ENCODE measurements around the gene CHRNG.

CHRNG gene

DNA sequence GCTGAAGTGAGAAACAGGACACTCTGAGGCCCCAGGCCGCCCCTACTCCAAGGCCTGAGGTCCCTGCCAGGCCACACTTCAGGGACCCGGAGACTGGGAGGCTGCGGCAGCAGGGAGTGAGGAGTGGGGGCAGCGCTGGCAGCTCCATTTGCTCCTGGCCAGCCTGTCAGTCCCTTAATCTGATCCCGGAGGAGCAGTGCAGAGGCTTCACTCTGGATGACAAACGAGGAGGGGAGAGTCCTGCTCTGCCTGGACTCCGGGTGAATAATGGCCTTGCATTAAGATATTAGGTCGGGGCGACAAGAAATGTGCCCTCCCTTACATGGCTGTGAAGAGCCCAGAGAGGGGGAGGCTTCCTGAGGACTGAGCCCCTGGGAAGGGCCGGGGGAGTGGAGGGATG, 33.6 kb upstream of the CHRNG start:
- H3K4me3 ChIP-seq (ENCODE audit: low read depth, low read length): no peak overlapping the region
- DNase-seq (ENCODE audit: low read depth, low spot score): no peak
- TF ChIP-seq, protein P1, sequence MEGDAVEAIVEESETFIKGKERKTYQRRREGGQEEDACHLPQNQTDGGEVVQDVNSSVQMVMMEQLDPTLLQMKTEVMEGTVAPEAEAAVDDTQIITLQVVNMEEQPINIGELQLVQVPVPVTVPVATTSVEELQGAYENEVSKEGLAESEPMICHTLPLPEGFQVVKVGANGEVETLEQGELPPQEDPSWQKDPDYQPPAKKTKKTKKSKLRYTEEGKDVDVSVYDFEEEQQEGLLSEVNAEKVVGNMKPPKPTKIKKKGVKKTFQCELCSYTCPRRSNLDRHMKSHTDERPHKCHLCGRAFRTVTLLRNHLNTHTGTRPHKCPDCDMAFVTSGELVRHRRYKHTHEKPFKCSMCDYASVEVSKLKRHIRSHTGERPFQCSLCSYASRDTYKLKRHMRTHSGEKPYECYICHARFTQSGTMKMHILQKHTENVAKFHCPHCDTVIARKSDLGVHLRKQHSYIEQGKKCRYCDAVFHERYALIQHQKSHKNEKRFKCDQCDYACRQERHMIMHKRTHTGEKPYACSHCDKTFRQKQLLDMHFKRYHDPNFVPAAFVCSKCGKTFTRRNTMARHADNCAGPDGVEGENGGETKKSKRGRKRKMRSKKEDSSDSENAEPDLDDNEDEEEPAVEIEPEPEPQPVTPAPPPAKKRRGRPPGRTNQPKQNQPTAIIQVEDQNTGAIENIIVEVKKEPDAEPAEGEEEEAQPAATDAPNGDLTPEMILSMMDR (IDR thresholded peaks at IDR 0.05; ENCODE audit: insufficient read depth, low read length, missing control alignments): no peak
- ChIA-PET CTCF (no interaction called here), POLR2A (no interaction called here)

GRCh38 chr2:232506709-232507108, 32.8 kb upstream of the CHRNG start:
- no peak overlapping the region for H3K4me3 ChIP-seq (ENCODE audit: low read depth, low read length)
- no peak for DNase-seq (ENCODE audit: low read depth, low spot score)
- TF ChIP-seq, protein P1 (IDR thresholded peaks at IDR 0.05; ENCODE audit: insufficient read depth, low read length, missing control alignments): no peak
- ChIA-PET CTCF (no interaction called here), POLR2A (no interaction called here)

- CTCF ChIA-PET: interaction anchor here (0.7 to 1.0 kb wide), 2 partner anchors 11 to 23 kb away, joined by 3 to 4 read pairs; no protein-coding TSS in a partner anchor
These were observed 31.2 kb upstream of the CHRNG start for GRCh38 chr2:232508251-232508650.

GRCh38 chr2:232511336-232511890, 28.1 kb upstream of the CHRNG start:
- H3K4me3 ChIP-seq (ENCODE audit: low read depth, low read length): no peak overlapping the region
- ChIA-PET CTCF (interaction anchor here (4.6 kb wide), 1 partner anchor 11 kb away, joined by 41 read pairs; the partner anchor contains the start of gene PRSS56), POLR2A (no interaction called here)
- TF ChIP-seq, protein P1 (IDR thresholded peaks at IDR 0.05; ENCODE audit: insufficient read depth, low read length, missing control alignments): no peak
- DNase-seq (ENCODE audit: low read depth, low spot score): no peak

More at GRCh38 chr2:232508251-232508650, 31.2 kb upstream of the CHRNG start:
- POLR2A ChIA-PET: no interaction called here
- no peak for DNase-seq (ENCODE audit: low read depth, low spot score)
- TF ChIP-seq, protein P1 (IDR thresholded peaks at IDR 0.05; ENCODE audit: insufficient read depth, low read length, missing control alignments): no peak
- no peak overlapping the region for H3K4me3 ChIP-seq (ENCODE audit: low read depth, low read length)

DNA sequence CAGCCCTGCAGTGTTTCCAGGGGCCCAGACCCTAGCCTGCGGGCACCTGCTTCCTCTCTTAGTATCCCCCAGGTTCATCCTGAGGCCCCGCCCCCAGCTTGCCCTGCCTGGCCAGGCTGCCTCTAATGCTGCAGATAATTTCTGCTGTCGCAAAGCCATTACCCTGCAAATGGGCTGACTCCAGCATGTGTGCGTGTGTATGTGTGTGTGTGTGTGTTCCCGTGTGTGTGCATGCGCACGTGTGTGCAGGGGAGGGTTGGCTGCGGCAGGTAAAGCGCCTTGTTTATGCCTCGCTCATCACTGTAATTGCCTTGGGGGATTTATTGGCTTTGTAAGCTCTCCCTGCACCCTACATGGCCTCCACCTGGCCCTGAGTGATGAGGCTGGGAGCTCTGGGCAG, 26.9 kb upstream of the CHRNG start:
- POLR2A ChIA-PET: no interaction called here
- CTCF ChIA-PET: interaction anchor here (1.0 to 4.6 kb wide), 2 partner anchors 9 to 21 kb away, joined by 3 to 41 read pairs; partner anchors contain the start of gene PRSS56
- H3K4me3 ChIP-seq (ENCODE audit: low read depth, low read length): no peak overlapping the region
- TF ChIP-seq, protein P1 (IDR thresholded peaks at IDR 0.05; ENCODE audit: insufficient read depth, low read length, missing control alignments): no peak
- no peak for DNase-seq (ENCODE audit: low read depth, low spot score)

DNA sequence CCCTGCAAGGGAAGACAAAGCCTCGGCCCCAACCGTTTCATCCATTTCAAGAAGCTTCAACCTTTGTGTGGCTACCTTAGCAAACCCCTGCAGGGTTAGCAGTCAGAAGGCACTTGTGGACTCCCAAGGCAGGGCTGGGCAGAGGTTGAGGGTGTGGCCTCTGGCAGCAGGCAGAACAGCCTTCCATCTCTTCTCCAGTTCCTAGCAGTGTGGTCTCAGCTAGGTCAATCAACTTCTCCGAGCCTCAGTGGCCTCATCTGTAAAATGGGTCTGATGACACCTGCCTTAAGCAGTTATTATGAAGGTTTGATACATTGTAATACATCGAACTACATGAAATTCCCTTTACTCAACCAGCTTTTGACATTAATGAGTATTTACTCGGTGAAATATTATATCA, 26.1 kb upstream of the CHRNG start:
- TF ChIP-seq, protein P1 (IDR thresholded peaks at IDR 0.05; ENCODE audit: insufficient read depth, low read length, missing control alignments): no peak
- no peak for DNase-seq (ENCODE audit: low read depth, low spot score)
- no peak overlapping the region for H3K4me3 ChIP-seq (ENCODE audit: low read depth, low read length)
- CTCF ChIA-PET: interaction anchor here (1.0 to 4.6 kb wide), 2 partner anchors 9 to 20 kb away, joined by 3 to 41 read pairs; partner anchors contain the start of gene PRSS56
- POLR2A ChIA-PET: no interaction called here
